NCI-H510A treated with DMSO at 0.1 percent for 48 hours (cell line): Measurements from ENCODE around the gene CYP1A1.
A peak's percentile ranks its signal among the peaks of the same experiment; 100 is the strongest.
"Not testable (repeated sequence)": the region's sequence is repeated elsewhere in the genome, so short reads cannot be mapped to it uniquely, and the experiment has no call there.

ENCODE experiments used
- DNase-seq: peaks from one replicate; lab custom pipeline; 2025; lab: John Stamatoyannopoulos, UW

CYP1A1 gene

GRCh38 chr15:74725225-74725774 lies at the start of gene CYP1A1:
TSS of gene CYP1A1 (minus strand) at chr15:74725528. CDS start at chr15:74723097, 2,431 bp downstream.
- DNase-seq: peak; percentile 1

- DNase-seq: no peak
Measured at GRCh38 chr15:74773731-74774252, 48.5 kb upstream of the CYP1A1 start.

GRCh38 chr15:74773329-74773728 lies 48.0 kb upstream of the CYP1A1 start:
- DNase-seq: no peak

GRCh38 chr15:74770211-74770903 lies 45.0 kb upstream of the CYP1A1 start:
- no peak for DNase-seq

- DNase-seq: no peak
Measured at GRCh38 chr15:74769463-74770025, 44.2 kb upstream of the CYP1A1 start.

- no peak for DNase-seq
Measured at GRCh38 chr15:74768771-74769342, 43.5 kb upstream of the CYP1A1 start.

- no peak for DNase-seq
Measured at GRCh38 chr15:74768099-74768770, 42.9 kb upstream of the CYP1A1 start.

GRCh38 chr15:74767167-74768098 lies 42.1 kb upstream of the CYP1A1 start:
- DNase-seq: no peak

GRCh38 chr15:74763416-74763815 lies 38.1 kb upstream of the CYP1A1 start:
- peak; percentile 43 for DNase-seq

GRCh38 chr15:74762791-74763150 lies 37.4 kb upstream of the CYP1A1 start:
- no peak for DNase-seq

- DNase-seq: no peak
Measured at GRCh38 chr15:74758736-74759135, 33.4 kb upstream of the CYP1A1 start.

- DNase-seq: no peak
Measured at GRCh38 chr15:74754593-74755215, 29.4 kb upstream of the CYP1A1 start.

GRCh38 chr15:74752531-74752930 lies 27.2 kb upstream of the CYP1A1 start:
- DNase-seq: no peak

- DNase-seq: no peak
Measured at GRCh38 chr15:74752011-74752410, 26.7 kb upstream of the CYP1A1 start.

- DNase-seq: no peak
Measured at GRCh38 chr15:74750751-74751150, 25.4 kb upstream of the CYP1A1 start.

- no peak for DNase-seq
Measured at GRCh38 chr15:74749832-74750231, 24.5 kb upstream of the CYP1A1 start.

- no peak for DNase-seq
Measured at GRCh38 chr15:74748322-74748946, 23.1 kb upstream of the CYP1A1 start, which contains the start of gene CYP1A2. TSS of gene CYP1A2 (plus strand) at chr15:74748845. CDS start at chr15:74749739, 894 bp downstream.

GRCh38 chr15:74746389-74746788 lies 21.1 kb upstream of the CYP1A1 start:
- no peak for DNase-seq

- DNase-seq: no peak
Measured at GRCh38 chr15:74742422-74742821, 17.1 kb upstream of the CYP1A1 start.

GRCh38 chr15:74738239-74738638 lies 12.9 kb upstream of the CYP1A1 start:
- not testable (repeated sequence) for DNase-seq
